ENCODE measurements around the gene NIT1. TPM values are rescaled to one million over a fixed set of nuclear protein-coding genes. Genes with fewer than 3 reads are reported as not detected.
A peak's percentile ranks its signal among the peaks of the same experiment; 100 is the strongest.

Gene NIT1
- total RNA-seq: 10 to 100 TPM; 36.4 to 40.9 TPM

GRCh38 chr1:161117759-161118581 is at the start of gene NIT1, which contains the start of gene PFDN2:
Gene NIT1, plus strand, starts transcription at chr1:161118105. Its CDS starts 72 bp downstream, at chr1:161118177.
Gene PFDN2, minus strand, starts transcription at chr1:161118037. Its CDS starts 11 bp downstream, at chr1:161118026.
- Mint-ChIP-seq H3K4me3 (peak within 1 kb of the TSS; percentile 93), H3K36me3 (peaks cover 35% of the 10 kb centered on the region), H3K27ac (peak within 1 kb of the TSS; percentile 96), H3K4me1 (peaks cover 63% of the 10 kb centered on the region), H3K9me3 (ENCODE audit: low read depth) (no peaks in the 10 kb centered on the region), H3K27me3 (no peaks in the 10 kb centered on the region)
- ATAC-seq (peak; percentile 84), DNase-seq (peak; percentile 92)
- CTCF ChIA-PET: interaction anchor here (0.7 to 2.1 kb wide), 12 partner anchors 13 to 79 kb away, joined by 3 to 11 read pairs (median 4); partner anchors contain the start of genes DEDD, KLHDC9, PPOX and TSTD1

- H3K36me3 Mint-ChIP-seq: peaks cover 40% of the 10 kb centered on the region
- CTCF ChIA-PET: interaction anchor here (0.7 to 8.2 kb wide), 11 partner anchors 9 to 78 kb away, joined by 3 to 154 read pairs (median 4); partner anchors contain the start of genes KLHDC9, NECTIN4, TSTD1 and USF1
- H3K4me3 Mint-ChIP-seq: peak overlapping the region; percentile 99
- peak; percentile 93 for DNase-seq
- no peaks in the 10 kb centered on the region for H3K27me3 Mint-ChIP-seq
- peaks cover 68% of the 10 kb centered on the region for H3K4me1 Mint-ChIP-seq
- H3K9me3 Mint-ChIP-seq (ENCODE audit: low read depth): no peaks in the 10 kb centered on the region
- peak; percentile 73 for ATAC-seq
- H3K27ac Mint-ChIP-seq: peak overlapping the region; percentile 100
These were observed 49.3 kb upstream of the NIT1 start for GRCh38 chr1:161068306-161069234.

GRCh38 chr1:161069241-161069640 is 48.7 kb upstream of the NIT1 start:
- CTCF ChIA-PET: interaction anchor here (0.8 to 8.2 kb wide), 13 partner anchors 14 to 88 kb away, joined by 3 to 154 read pairs (median 4); partner anchors contain the start of genes F11R, KLHDC9, NECTIN4 and TSTD1
- ATAC-seq (peak; percentile 1), DNase-seq (peak; percentile 63)
- peaks cover 34% of the 10 kb centered on the region for H3K36me3 Mint-ChIP-seq
- H3K4me3 Mint-ChIP-seq: peak overlapping the region; percentile 99
- no peaks in the 10 kb centered on the region for H3K27me3 Mint-ChIP-seq
- H3K9me3 Mint-ChIP-seq (ENCODE audit: low read depth): no peaks in the 10 kb centered on the region
- H3K4me1 Mint-ChIP-seq: peaks cover 64% of the 10 kb centered on the region
- peak overlapping the region; percentile 100 for H3K27ac Mint-ChIP-seq

- CTCF ChIA-PET: interaction anchor here (0.8 to 8.2 kb wide), 11 partner anchors 13 to 232 kb away, joined by 3 to 154 read pairs (median 5); partner anchors contain the start of genes F11R, KLHDC9, TSTD1 and USF1
- H3K4me1 Mint-ChIP-seq: peaks cover 59% of the 10 kb centered on the region
- no peaks in the 10 kb centered on the region for H3K27me3 Mint-ChIP-seq
- ATAC-seq (peak; percentile 79), DNase-seq (peak; percentile 98)
- H3K27ac Mint-ChIP-seq: peak within 1 kb of the TSS; percentile 100
- no peaks in the 10 kb centered on the region for H3K9me3 Mint-ChIP-seq (ENCODE audit: low read depth)
- peak within 1 kb of the TSS; percentile 99 for H3K4me3 Mint-ChIP-seq
- peaks cover 29% of the 10 kb centered on the region for H3K36me3 Mint-ChIP-seq
These were observed 48.1 kb upstream of the NIT1 start, which contains the start of gene ARHGAP30 for GRCh38 chr1:161069731-161070270. Gene ARHGAP30, minus strand, starts transcription at chr1:161069891. Its CDS starts 267 bp downstream, at chr1:161069624.

- Mint-ChIP-seq H3K36me3 (peaks cover 29% of the 10 kb centered on the region), H3K9me3 (ENCODE audit: low read depth) (no peaks in the 10 kb centered on the region), H3K4me1 (peaks cover 54% of the 10 kb centered on the region), H3K27me3 (no peaks in the 10 kb centered on the region), H3K4me3 (no peak overlapping the region), H3K27ac (peak overlapping the region; percentile 100)
- CTCF ChIA-PET: interaction anchor here (0.7 to 8.2 kb wide), 15 partner anchors 11 to 233 kb away, joined by 3 to 154 read pairs (median 6); partner anchors contain the start of genes F11R, KLHDC9, TSTD1 and USF1
- no peak for ATAC-seq
- DNase-seq: no peak
These were observed 47.1 kb upstream of the NIT1 start for GRCh38 chr1:161070761-161071160.

- CTCF ChIA-PET: interaction anchor here (0.8 to 8.2 kb wide), 14 partner anchors 8 to 82 kb away, joined by 3 to 154 read pairs (median 6); partner anchors contain the start of genes KLHDC9, TSTD1, UFC1 and USF1
- no peak for ATAC-seq
- H3K9me3 Mint-ChIP-seq (ENCODE audit: low read depth): no peaks in the 10 kb centered on the region
- no peak overlapping the region for H3K4me3 Mint-ChIP-seq
- H3K36me3 Mint-ChIP-seq: peaks cover 22% of the 10 kb centered on the region
- DNase-seq: peak; percentile 72
- no peaks in the 10 kb centered on the region for H3K27me3 Mint-ChIP-seq
- peak overlapping the region; percentile 50 for H3K27ac Mint-ChIP-seq
- H3K4me1 Mint-ChIP-seq: peaks cover 45% of the 10 kb centered on the region
These were observed 46.0 kb upstream of the NIT1 start for GRCh38 chr1:161071886-161072371.

- H3K9me3 Mint-ChIP-seq (ENCODE audit: low read depth): no peaks in the 10 kb centered on the region
- CTCF ChIA-PET: interaction anchor here (1.2 to 8.2 kb wide), 6 partner anchors 14 to 81 kb away, joined by 3 to 154 read pairs (median 8); partner anchors contain the start of genes KLHDC9, UFC1 and USF1
- H3K36me3 Mint-ChIP-seq: peaks cover 14% of the 10 kb centered on the region
- H3K27me3 Mint-ChIP-seq: no peaks in the 10 kb centered on the region
- H3K4me1 Mint-ChIP-seq: peaks cover 36% of the 10 kb centered on the region
- DNase-seq: no peak
- H3K27ac Mint-ChIP-seq: peak overlapping the region; percentile 22
- H3K4me3 Mint-ChIP-seq: no peak overlapping the region
- no peak for ATAC-seq
These were observed 45.0 kb upstream of the NIT1 start for GRCh38 chr1:161072751-161073449.

- Mint-ChIP-seq H3K9me3 (ENCODE audit: low read depth) (no peaks in the 10 kb centered on the region), H3K36me3 (peaks cover 9% of the 10 kb centered on the region), H3K27me3 (no peaks in the 10 kb centered on the region), H3K4me1 (peaks cover 33% of the 10 kb centered on the region), H3K4me3 (no peak overlapping the region), H3K27ac (peak overlapping the region; percentile 22)
- DNase-seq: no peak
- CTCF ChIA-PET: interaction anchor here (8.2 kb wide), 1 partner anchor 24 kb away, joined by 154 read pairs; the partner anchor contains the start of gene KLHDC9
- no peak for ATAC-seq
These were observed 44.3 kb upstream of the NIT1 start for GRCh38 chr1:161073474-161074121.

- Mint-ChIP-seq H3K27me3 (no peaks in the 10 kb centered on the region), H3K4me1 (peaks cover 39% of the 10 kb centered on the region), H3K27ac (no peak overlapping the region), H3K36me3 (no peaks in the 10 kb centered on the region), H3K9me3 (ENCODE audit: low read depth) (no peaks in the 10 kb centered on the region), H3K4me3 (no peak overlapping the region)
- CTCF ChIA-PET: interaction anchor here (8.2 kb wide), 1 partner anchor 23 kb away, joined by 154 read pairs; the partner anchor contains the start of gene KLHDC9
- DNase-seq: no peak
- no peak for ATAC-seq
These were observed 43.1 kb upstream of the NIT1 start for GRCh38 chr1:161074676-161075368.

- ATAC-seq (no peak), DNase-seq (no peak)
- no peak overlapping the region for H3K4me3 Mint-ChIP-seq
- H3K27ac Mint-ChIP-seq: no peak overlapping the region
- no peaks in the 10 kb centered on the region for H3K36me3 Mint-ChIP-seq
- peaks cover 32% of the 10 kb centered on the region for H3K4me1 Mint-ChIP-seq
- CTCF ChIA-PET: interaction anchor here (0.5 to 1.6 kb wide), 2 partner anchors 21 to 84 kb away, joined by 3 to 7 read pairs; partner anchors contain the start of gene KLHDC9
- H3K9me3 Mint-ChIP-seq (ENCODE audit: low read depth): no peaks in the 10 kb centered on the region
- no peaks in the 10 kb centered on the region for H3K27me3 Mint-ChIP-seq
These were observed 41.5 kb upstream of the NIT1 start for GRCh38 chr1:161076410-161076809.

GRCh38 chr1:161077426-161077825 is 40.5 kb upstream of the NIT1 start:
- H3K4me3 Mint-ChIP-seq: no peak overlapping the region
- no peaks in the 10 kb centered on the region for H3K36me3 Mint-ChIP-seq
- peaks cover 24% of the 10 kb centered on the region for H3K4me1 Mint-ChIP-seq
- H3K9me3 Mint-ChIP-seq (ENCODE audit: low read depth): no peaks in the 10 kb centered on the region
- CTCF ChIA-PET: interaction anchor here (2.6 kb wide), 1 partner anchor 20 kb away, joined by 15 read pairs; the partner anchor contains the start of gene KLHDC9
- H3K27ac Mint-ChIP-seq: no peak overlapping the region
- no peaks in the 10 kb centered on the region for H3K27me3 Mint-ChIP-seq
- no peak for ATAC-seq
- DNase-seq: no peak
